ENCODE measurements around the gene FOXP3. TPM values are rescaled to one million over a fixed set of nuclear protein-coding genes. Genes with fewer than 3 reads are reported as not detected.

FOXP3 gene
- total and polyA plus RNA-seq, 2 donors (not counting 3 experiments of a cell fraction or from before 2014, with no cell fraction given), result 0.06 TPM; not detected in 1

DNA sequence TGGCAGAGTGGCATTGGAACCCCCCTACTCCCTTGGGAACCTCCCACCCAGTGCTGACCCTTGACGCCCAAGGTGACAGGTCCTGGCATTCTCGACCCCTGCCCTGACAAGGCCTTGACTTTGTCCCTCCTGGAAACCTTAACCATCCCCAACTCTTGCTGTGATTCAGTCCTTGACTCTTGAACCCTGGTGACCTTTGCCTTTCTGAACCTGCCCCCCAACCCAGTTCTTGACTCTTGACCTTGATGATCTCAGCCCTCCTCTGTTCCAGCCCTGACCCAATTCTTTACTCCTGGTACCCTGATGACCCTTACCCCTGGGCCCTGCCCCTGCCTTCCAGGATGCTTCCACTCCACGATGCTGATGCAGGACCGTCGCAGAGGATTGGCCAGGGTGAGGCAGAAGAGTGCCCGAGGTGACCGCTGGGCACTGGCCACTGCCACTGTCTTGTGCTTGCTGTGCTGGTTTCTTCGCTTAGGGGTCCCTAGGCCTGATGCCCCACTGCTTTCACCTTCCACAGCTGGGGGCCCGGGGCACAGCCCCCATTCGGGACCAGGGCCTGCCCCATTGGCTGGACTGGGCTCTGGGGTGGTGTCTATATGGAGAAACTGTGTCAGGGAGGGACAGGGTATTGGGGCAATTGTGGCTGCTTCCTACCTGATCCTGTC lies 33.0 kb downstream of the FOXP3 start:
- no peak overlapping the region for H3K4me2 ChIP-seq (ENCODE audit: insufficient read depth, low read length)
- H3K9ac ChIP-seq (replicated peaks; ENCODE audit: extremely low read depth, insufficient read depth, low read length), result no peak overlapping the region
- no peaks in the 10 kb centered on the region for H4K20me1 ChIP-seq (replicated peaks; ENCODE audit: control insufficient read depth, extremely low read depth, insufficient read depth, low read length)
- no peak overlapping the region for H2AFZ ChIP-seq (ENCODE audit: low read depth, low read length)
- CTCF ChIA-PET, result no interaction called here
- H3K36me3 ChIP-seq (ENCODE audit: control insufficient read depth in 2 of 2, extremely low read depth in 1 of 2, insufficient read depth in 2 of 2, low read length in 2 of 2), result no peaks in the 10 kb centered on the region
- no peaks in the 10 kb centered on the region for H3K27me3 ChIP-seq (ENCODE audit: control insufficient read depth in 2 of 2, insufficient read depth in 2 of 2, low read length in 2 of 2)
- H3K4me3 ChIP-seq (replicated peaks in 1 of 3; ENCODE audit: insufficient read depth in 1 of 3, low read depth in 1 of 3, low read length in 3 of 3), result no peak overlapping the region
- no peaks in the 10 kb centered on the region for H3K9me3 ChIP-seq (replicated peaks; ENCODE audit: control insufficient read depth, insufficient read depth, low read length)
- no peaks in the 10 kb centered on the region for H3K9me1 ChIP-seq (replicated peaks; ENCODE audit: control insufficient read depth, extremely low read depth, insufficient read depth, low read length)
- BruUV-seq (replicated peaks), result no TSS peak
- H3K27ac ChIP-seq (ENCODE audit: insufficient read depth, low read depth, low read length), result no peak overlapping the region
- H3K79me2 ChIP-seq (ENCODE audit: control insufficient read depth, insufficient read depth, low read length), result no peaks in the 10 kb centered on the region
- POLR2A ChIA-PET, result no interaction called here
- intact Hi-C loops (cut with micrococcal nuclease), result no loop called here
- DNase-seq (ENCODE audit: low read depth, low spot score), result no peak
- no peak for FAIRE-seq
- peaks cover 2% of the 10 kb centered on the region for H3K4me1 ChIP-seq (ENCODE audit: control insufficient read depth, extremely low read depth, insufficient read depth, low read length)
- dilution Hi-C loops (cut with MboI; ENCODE audit: extremely low pct_ligation_motif_present, low sequenced_read_pairs), result no loop called here
- TF ChIP-seq POLR2AphosphoS5 (IDR thresholded peaks at IDR 0.05; ENCODE audit: insufficient read depth, low read depth, low read length) (no peak), POLR2A (IDR thresholded peaks at IDR 0.05; ENCODE audit: low read depth, low read length) (no peak), EZH2 (IDR thresholded peaks at IDR 0.05; ENCODE audit: borderline replicate concordance, low read depth, low read length, severe bottlenecking) (no peak), JUN (IDR thresholded peaks at IDR 0.05; ENCODE audit: borderline replicate concordance, insufficient read depth, insufficient read length, low read depth) (no peak), MYC (IDR thresholded peaks at IDR 0.05; ENCODE audit: low read depth, low read length) (no peak), FOS (IDR thresholded peaks at IDR 0.05; ENCODE audit: borderline replicate concordance, insufficient read depth, low read length) (no peak), GATA2 (IDR thresholded peaks at IDR 0.05; ENCODE audit: insufficient read depth, insufficient read length, low read depth, low read length) (no peak)
- TF ChIP-seq, protein P1, sequence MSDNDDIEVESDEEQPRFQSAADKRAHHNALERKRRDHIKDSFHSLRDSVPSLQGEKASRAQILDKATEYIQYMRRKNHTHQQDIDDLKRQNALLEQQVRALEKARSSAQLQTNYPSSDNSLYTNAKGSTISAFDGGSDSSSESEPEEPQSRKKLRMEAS (IDR thresholded peaks at IDR 0.05; ENCODE audit: insufficient read depth, insufficient read length), result no peak
- TF ChIP-seq, protein P2, sequence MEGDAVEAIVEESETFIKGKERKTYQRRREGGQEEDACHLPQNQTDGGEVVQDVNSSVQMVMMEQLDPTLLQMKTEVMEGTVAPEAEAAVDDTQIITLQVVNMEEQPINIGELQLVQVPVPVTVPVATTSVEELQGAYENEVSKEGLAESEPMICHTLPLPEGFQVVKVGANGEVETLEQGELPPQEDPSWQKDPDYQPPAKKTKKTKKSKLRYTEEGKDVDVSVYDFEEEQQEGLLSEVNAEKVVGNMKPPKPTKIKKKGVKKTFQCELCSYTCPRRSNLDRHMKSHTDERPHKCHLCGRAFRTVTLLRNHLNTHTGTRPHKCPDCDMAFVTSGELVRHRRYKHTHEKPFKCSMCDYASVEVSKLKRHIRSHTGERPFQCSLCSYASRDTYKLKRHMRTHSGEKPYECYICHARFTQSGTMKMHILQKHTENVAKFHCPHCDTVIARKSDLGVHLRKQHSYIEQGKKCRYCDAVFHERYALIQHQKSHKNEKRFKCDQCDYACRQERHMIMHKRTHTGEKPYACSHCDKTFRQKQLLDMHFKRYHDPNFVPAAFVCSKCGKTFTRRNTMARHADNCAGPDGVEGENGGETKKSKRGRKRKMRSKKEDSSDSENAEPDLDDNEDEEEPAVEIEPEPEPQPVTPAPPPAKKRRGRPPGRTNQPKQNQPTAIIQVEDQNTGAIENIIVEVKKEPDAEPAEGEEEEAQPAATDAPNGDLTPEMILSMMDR (IDR thresholded peaks at IDR 0.05; ENCODE audit: extremely low read depth in 1 of 2, insufficient read depth in 1 of 2, low read depth in 1 of 2, low read length in 2 of 2), result no peak

Measured in endothelial cell of umbilical vein (primary cell).